ENCODE measurements around the gene LRPAP1. TPM values are rescaled to one million over a fixed set of nuclear protein-coding genes. Genes with fewer than 3 reads are reported as not detected.
A peak's percentile ranks its signal among the peaks of the same experiment; 100 is the strongest.

LRPAP1 gene
- total RNA-seq, 1 donor from 2014 or later, result 68.5 TPM

- Mint-ChIP-seq H3K4me3 (ENCODE audit: unreplicated experiment) (no peak overlapping the region), H3K9me3 (ENCODE audit: unreplicated experiment) (peaks cover 5% of the 10 kb centered on the region), H3K4me1 (ENCODE audit: low read depth, unreplicated experiment) (peaks cover 15% of the 10 kb centered on the region), H3K36me3 (ENCODE audit: unreplicated experiment) (peaks cover 6% of the 10 kb centered on the region), H3K27ac (ENCODE audit: unreplicated experiment) (no peak overlapping the region), H3K27me3 (ENCODE audit: unreplicated experiment) (peaks cover 18% of the 10 kb centered on the region)
- no peak for TF ChIP-seq CTCF (IDR thresholded peaks at IDR 0.05; ENCODE audit: partially characterized antibody, unreplicated experiment)
- no peak for DNase-seq
Measured at GRCh38 chr4:3533423-3533820, 1.2 kb upstream of the LRPAP1 start.

- Mint-ChIP-seq H3K27ac (ENCODE audit: unreplicated experiment) (no peak overlapping the region), H3K4me3 (ENCODE audit: unreplicated experiment) (peak overlapping the region; percentile 99), H3K36me3 (ENCODE audit: unreplicated experiment) (peaks cover 6% of the 10 kb centered on the region), H3K9me3 (ENCODE audit: unreplicated experiment) (peaks cover 5% of the 10 kb centered on the region), H3K27me3 (ENCODE audit: unreplicated experiment) (peaks cover 18% of the 10 kb centered on the region), H3K4me1 (ENCODE audit: low read depth, unreplicated experiment) (peaks cover 19% of the 10 kb centered on the region)
- no peak for TF ChIP-seq CTCF (IDR thresholded peaks at IDR 0.05; ENCODE audit: partially characterized antibody, unreplicated experiment)
- DNase-seq, result no peak
Measured at GRCh38 chr4:3532751-3533422, 665 bp upstream of the LRPAP1 start.

- no peak for TF ChIP-seq CTCF (IDR thresholded peaks at IDR 0.05; ENCODE audit: partially characterized antibody, unreplicated experiment)
Measured at GRCh38 chr4:3531318-3531878, 824 bp downstream of the LRPAP1 start.

GRCh38 chr4:3530663-3531254, 1.5 kb downstream of the LRPAP1 start:
- Mint-ChIP-seq H3K9me3 (ENCODE audit: unreplicated experiment) (peaks cover 5% of the 10 kb centered on the region), H3K27ac (ENCODE audit: unreplicated experiment) (no peak overlapping the region), H3K4me3 (ENCODE audit: unreplicated experiment) (peak overlapping the region; percentile 87), H3K36me3 (ENCODE audit: unreplicated experiment) (peaks cover 6% of the 10 kb centered on the region), H3K4me1 (ENCODE audit: low read depth, unreplicated experiment) (peaks cover 19% of the 10 kb centered on the region), H3K27me3 (ENCODE audit: unreplicated experiment) (peaks cover 18% of the 10 kb centered on the region)
- DNase-seq, result no peak
- TF ChIP-seq CTCF (IDR thresholded peaks at IDR 0.05; ENCODE audit: partially characterized antibody, unreplicated experiment), result no peak

More at GRCh38 chr4:3531318-3531878, 824 bp downstream of the LRPAP1 start:
- peaks cover 19% of the 10 kb centered on the region for H3K4me1 Mint-ChIP-seq (ENCODE audit: low read depth, unreplicated experiment)
- peak overlapping the region; percentile 87 for H3K4me3 Mint-ChIP-seq (ENCODE audit: unreplicated experiment)
- peaks cover 6% of the 10 kb centered on the region for H3K36me3 Mint-ChIP-seq (ENCODE audit: unreplicated experiment)
- peaks cover 5% of the 10 kb centered on the region for H3K9me3 Mint-ChIP-seq (ENCODE audit: unreplicated experiment)
- H3K27me3 Mint-ChIP-seq (ENCODE audit: unreplicated experiment), result peaks cover 18% of the 10 kb centered on the region
- H3K27ac Mint-ChIP-seq (ENCODE audit: unreplicated experiment), result no peak overlapping the region
- DNase-seq, result no peak

- no peak for DNase-seq
- peaks cover 20% of the 10 kb centered on the region for H3K4me1 Mint-ChIP-seq (ENCODE audit: low read depth, unreplicated experiment)
- peaks cover 14% of the 10 kb centered on the region for H3K27me3 Mint-ChIP-seq (ENCODE audit: unreplicated experiment)
- H3K4me3 Mint-ChIP-seq (ENCODE audit: unreplicated experiment), result peak overlapping the region; percentile 68
- H3K27ac Mint-ChIP-seq (ENCODE audit: unreplicated experiment), result no peak overlapping the region
- no peak for TF ChIP-seq CTCF (IDR thresholded peaks at IDR 0.05; ENCODE audit: partially characterized antibody, unreplicated experiment)
- H3K9me3 Mint-ChIP-seq (ENCODE audit: unreplicated experiment), result peaks cover 5% of the 10 kb centered on the region
- H3K36me3 Mint-ChIP-seq (ENCODE audit: unreplicated experiment), result peaks cover under 1% of the 10 kb centered on the region
Measured at GRCh38 chr4:3530051-3530450, 2.2 kb downstream of the LRPAP1 start.

Data from glutamatergic neuron (in vitro differentiated cells).